T-helper 1 cell (primary cell): ENCODE results near the gene RAD51AP2.
"Not testable (repeated sequence)": the region's sequence is repeated elsewhere in the genome, so short reads cannot be mapped to it uniquely, and the experiment has no call there.

Source experiments
- DNase-seq, 5 donors: peaks; one replicate each; pipeline ENCODE4 v3.0.0-alpha.2; 2012 to 2020

RAD51AP2 gene

DNA sequence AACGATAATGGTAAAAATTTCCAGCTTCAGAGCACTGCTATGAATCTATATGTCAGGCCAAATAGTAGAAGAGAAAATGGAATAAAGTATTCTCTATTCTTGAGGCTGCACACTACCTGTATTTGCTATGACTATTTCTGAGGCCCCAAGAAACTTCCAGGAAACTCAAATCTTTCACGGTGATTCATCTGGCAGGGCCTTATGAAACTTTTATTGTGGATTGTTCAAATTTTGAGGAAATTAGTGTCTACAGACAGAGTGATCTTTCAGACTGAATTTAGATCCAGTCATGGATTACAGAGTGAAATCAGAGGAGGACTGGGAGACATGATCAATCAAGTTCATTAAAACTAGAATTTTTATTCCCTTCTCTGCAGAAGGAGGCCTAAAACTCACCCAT lies 18.2 kb upstream of the RAD51AP2 start:
- DNase-seq, result no peak

DNA sequence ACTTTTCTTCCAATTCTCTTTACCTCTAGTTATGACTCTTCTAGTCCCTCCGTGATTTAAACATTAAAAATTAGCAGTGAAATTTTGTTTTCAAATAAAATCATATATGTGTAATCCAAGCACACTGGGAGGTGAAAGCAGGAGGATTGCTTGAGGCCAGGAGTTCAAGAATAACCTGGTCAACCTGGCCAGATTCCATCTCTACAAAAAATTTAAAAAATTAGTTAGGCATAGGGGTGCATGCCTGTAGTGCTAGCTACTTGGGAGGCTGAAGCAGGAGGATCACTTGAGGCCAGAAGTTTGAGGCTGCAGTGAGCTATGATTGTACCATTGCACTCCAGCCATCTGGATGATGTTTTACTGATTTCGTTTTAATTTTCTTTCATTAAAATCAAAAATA lies 15.3 kb upstream of the RAD51AP2 start:
- DNase-seq, result no peak

DNA sequence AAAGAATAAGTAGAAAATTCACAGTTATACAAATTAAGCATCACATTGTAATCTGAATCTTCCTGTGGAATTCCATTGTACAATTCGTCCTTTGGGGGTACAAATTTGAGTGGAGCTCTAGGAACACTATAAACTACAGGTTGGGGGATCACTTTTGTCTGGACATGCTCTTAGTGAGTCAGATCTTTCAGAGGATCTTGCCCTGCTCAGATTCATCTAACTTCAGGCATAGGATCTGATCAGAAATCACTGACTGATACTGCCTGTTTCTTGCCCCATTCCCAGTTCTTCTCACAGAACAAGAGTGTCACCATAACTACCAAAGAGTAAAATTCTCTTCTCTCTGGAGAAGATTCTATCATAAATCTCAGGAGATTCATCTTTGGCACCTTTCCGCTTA lies 11.5 kb upstream of the RAD51AP2 start:
- no peak for DNase-seq

DNA sequence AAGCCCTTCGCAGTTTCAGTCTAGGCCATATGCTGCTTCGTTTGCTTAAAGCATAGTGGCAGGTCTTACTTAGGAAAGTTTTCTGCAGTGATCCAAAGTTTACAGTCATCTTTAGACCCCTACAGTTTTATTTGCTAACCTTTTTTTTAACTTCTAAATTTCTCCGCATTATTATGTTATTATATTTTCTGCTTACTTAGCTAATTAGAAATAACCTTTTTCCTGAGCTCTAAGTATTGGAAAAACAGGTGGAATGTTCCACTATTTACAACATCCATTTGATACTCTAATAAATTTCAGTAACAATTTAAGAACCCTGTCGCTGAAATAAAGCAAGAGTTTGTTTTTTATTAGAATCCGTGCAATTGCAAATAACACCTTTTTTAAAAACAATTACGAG lies 4.1 kb upstream of the RAD51AP2 start:
- no peak for DNase-seq

DNA sequence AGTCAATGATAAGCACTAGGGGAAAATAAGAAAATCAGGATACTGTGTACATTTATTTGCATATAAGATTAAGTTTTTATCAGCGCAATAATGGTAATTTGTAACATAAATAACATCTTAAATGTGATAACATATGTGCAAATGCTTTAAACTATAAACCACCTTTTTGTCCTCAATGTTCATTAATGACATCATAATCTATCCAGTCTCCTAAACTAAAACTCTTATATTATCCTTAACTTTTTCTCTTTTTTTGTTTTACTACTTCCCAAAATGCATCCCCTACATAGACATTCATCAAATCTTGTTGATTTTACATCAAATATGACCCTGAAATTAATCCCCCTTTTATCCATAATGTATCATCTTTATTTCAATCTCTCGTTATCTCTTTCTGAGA lies 3.4 kb upstream of the RAD51AP2 start:
- no peak for DNase-seq

DNA sequence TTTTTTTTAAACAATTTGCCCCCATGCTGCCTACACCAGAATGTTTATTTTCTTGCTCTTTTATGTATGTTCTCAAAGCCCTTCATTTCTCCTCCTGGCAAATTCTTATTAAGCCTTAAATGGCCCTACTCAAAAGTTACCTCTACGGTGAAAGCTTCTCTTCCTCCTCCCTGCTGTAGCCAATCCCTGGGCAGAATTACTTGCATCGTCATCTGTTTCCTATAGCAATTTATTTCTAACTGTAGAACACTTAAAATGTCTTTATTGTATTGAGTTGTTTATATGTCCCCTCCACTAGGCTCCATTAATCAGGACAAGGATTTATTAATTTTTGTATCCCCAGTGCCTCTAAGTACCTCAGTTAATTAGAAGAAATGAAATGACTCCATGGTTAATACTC lies 2.5 kb upstream of the RAD51AP2 start:
- no peak for DNase-seq

DNA sequence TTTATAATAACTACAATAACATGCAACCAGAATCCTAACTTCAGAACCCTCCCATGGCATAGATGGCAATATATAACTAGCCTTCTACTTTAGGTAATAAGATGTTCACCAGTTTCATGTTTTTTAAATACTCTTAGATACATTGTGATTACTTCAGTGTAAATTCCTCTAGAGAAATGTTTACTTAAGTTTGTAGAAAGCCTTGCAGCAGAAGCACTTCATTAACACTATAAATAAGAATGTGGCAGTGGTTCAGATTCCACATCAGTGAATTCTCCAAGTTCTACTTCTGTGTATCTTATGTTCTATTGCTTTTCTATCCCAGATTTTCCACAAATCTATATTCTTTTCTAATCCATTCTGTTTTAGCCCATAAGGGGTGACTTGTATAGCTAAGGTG lies 1.2 kb upstream of the RAD51AP2 start:
- no peak for DNase-seq

DNA sequence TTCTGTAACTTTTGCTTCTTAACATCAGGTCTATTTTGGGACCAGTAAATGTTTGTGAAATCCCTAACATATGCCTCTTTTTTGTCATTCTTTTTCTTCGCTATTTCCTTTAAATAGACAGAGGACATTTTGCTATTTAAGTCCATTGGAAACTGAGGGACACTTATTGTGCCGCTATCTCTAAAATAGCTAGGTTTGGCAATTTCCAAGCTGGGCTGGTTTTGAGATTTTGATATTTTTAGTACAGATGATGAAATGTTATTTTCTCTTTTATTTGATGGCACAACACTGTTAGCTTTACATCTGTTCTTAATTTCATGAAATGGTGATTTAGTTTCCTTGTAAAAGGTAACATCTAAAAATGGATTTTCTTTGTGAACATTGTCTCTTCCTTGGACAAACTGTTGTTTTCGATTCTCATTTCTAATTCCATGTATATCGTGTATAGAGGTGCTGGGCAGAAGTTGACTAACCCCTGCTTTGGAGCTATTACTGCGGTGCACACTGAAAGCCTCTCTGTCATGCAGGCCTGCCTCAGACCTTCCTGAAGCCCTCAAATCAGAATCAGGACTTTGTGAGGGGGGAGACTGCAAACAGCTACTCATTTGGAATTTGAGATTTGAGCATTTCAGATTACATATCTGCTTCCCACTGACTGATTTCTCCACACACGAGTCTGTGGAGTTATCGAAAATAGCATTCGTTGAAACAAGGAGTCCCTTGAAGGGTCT lies 594 bp downstream of the RAD51AP2 start:
- DNase-seq, result no peak

DNA sequence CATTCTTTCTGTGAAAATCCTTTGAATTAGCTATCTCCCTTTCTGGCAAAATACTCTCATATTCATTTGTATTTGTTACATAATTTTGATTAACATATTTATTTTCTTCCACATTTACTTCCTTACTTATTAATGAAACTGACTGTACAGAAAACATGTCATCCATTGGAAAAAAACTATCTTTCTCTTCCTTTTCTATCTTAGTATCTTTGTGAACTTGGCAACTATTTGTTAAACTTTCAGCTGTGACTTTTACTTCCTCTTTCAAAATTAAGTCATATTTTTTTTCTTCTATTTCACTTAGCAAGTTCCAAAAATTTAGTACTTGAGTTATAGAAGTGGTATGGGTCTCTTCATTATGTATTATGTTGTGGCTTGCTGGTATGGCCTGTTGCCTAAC lies 2.6 kb downstream of the RAD51AP2 start:
- no peak for DNase-seq

DNA sequence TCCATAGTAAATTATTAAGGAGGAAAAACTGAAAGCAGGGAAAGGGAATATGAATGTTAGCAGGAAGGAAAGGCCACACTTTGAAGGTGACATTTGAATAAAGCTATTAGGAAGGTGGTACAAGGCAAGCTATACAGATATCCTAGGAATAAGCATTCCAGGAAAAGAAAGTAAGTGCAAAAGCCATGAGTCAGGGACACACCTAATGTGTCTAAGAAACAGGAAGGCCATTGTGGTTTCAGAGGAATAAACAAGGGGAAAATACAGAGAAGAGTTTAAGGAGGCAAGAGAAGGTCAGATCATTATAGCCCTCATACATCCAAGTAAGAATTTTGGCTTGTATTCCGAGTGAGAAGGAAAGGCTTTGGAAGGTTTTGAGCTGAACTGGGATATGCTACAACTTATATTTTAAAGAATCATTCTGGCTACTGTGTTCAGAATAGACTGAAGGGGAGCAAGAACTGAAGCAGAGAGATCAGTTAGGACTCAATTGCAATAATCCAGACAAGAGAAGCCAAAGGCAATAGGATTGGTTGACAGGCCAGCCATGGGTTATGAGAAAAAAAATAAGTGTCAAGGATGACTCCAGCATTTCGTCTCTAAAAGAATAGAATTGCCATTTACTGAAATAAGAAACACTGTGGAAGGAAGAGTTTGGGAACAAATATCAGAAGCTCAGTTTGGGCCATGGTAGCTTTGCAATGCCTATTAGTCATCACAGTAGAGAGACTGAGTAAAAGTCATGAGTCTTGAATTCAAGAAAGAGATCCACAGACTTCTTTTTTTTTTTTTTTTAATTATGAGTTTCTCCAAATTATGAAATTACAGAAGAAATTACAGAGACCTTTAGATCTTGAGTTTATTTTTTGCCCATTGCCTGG lies 11.3 kb downstream of the RAD51AP2 start:
- DNase-seq, result no peak

DNA sequence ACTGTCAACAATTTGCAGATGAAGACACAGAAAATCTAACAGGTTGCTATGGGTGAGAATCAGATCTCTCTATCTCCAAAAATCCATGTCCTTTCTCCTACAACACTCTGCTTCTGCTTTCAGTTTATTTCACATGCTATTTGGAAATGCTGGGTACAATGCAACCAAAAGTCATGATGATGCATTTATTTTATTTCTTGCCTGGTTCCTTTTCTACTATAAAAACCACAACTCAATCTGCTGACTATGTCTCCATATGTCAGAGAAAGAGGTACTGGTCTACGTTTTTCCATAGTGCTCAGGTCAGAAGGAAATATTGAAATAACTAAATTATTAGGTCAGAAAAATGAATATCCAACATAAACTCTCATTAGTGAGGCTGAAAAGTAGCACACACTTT lies 20.5 kb downstream of the RAD51AP2 start:
- no peak for DNase-seq

DNA sequence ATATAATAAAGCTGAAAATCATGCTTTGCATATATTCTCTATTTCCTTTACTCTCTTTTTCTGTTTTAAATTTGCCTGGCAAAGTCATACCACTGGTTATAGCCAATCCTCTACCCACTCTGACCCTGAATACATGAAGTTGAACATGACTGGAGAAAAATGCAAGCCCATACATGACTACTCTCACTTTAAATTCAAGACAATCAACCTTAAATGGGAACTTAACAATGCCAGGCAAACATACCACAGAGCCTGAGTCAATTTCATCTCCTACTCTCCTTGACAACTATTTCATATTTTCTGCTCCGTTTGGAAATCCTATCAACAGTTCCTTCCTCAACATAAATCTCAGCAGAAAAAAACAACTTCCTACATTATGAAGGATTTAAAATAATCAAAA lies 22.6 kb downstream of the RAD51AP2 start:
- DNase-seq, result no peak

DNA sequence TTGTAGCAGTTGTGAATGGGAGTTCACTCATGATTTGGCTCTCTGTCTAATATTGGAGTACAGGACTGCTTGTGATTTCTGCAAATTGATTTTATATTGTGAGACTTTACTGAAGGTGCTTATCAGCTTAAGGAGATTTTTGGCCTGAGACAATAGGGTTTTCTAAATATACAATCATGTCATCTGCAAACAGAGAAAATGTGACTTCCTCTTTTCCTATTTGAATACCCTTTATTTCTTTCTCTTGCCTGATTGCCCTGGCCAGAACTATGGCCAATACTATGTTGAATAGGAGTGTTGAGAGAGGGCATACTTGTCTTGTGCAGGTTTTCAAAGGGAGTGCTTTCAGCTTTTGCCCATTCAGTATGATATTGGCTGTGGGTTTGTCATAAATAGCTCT lies 28.1 kb downstream of the RAD51AP2 start:
- DNase-seq, result not testable (repeated sequence)

DNA sequence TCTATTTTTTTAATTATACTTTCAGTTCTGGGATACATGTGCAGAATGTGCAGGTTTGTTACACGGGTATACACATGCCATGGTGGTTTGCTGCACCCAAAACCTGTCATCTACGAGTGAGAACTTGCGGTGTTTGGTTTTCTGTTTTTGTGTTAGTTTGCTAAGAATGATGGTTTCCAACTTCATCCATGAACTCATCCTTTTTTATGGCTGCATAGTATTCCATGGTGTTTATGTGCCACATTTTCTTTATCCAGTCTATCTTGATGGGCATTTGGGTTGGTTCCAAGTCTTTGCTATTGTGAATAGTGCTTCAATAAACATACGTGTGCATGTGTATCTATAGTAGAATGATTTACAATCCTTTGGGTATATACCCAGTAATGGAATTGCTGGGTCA lies 29.6 kb downstream of the RAD51AP2 start:
- not testable (repeated sequence) for DNase-seq

DNA sequence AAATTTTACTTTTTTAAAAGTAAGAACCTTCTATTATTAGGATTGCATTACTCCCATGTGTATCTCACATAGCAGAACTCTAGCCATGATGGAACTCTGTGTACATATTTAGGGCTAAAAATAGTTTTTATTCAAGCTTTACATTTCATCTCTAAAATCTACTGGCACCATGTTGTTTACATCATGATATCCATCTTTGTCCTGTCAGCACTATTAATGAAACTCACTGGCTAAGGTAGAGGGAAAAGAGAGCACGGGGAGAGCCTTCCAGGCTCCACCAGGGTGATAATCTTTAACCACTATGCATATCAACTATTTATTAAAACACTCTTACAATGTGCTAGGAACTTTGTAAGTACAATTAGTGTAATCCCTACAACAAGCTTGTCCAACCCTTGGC lies 34.7 kb downstream of the RAD51AP2 start:
- DNase-seq, result no peak

DNA sequence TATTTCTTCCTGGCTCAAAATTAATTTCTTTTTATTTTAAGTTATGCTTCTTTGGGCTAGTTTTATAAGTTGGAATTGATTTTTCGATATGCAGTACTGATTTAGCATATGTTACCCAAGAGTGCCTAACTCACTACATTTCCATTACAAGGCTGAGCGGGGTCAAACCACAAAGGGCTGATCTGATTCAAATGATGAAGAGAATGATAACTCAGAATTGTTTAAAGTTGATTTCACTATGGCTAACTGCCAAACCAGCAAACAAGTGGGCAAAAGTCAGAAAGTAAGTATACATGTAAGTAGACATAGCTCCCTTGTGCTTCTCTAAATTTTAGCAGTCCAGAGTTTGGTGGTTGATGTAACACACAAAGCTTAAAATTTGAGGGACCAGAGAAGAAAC lies 35.6 kb downstream of the RAD51AP2 start:
- DNase-seq, result no peak

DNA sequence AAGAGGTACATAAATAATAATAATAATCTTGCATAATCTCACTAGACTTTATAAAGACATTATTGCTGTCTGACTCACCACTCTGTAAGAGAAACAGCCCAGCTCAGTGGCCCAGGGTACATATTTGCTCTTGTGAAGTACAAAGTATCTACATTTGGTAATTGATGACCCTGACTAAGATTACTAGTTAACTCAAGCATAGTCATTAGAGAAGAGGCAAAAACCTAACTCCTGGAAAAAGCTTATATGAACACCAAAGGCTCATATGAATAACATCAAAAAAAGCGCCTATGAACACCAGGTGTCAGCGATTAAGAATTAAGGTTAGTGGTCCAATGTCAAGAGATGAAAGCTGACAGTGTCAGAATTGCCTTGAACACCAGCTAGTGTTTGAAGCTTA lies 38.4 kb downstream of the RAD51AP2 start:
- DNase-seq, result no peak

DNA sequence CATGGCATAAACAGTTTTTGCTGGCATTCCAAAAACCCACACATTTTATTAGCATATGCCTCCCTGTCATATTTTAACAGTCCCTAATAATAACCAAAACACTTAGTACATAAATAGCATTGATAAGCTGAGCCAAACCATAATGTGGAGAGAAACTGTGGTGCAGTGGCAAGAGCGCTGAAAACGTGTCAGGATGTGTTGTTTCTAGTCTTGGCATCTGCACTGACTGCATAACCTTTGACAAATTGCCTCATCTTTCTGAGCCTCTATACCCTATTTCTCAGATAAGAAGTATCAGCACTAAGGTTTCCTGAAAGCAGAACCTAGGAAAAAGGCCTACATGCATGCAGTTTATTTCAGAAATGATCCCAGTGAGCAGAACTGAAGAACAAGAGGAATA lies 41.4 kb downstream of the RAD51AP2 start:
- DNase-seq, result no peak

DNA sequence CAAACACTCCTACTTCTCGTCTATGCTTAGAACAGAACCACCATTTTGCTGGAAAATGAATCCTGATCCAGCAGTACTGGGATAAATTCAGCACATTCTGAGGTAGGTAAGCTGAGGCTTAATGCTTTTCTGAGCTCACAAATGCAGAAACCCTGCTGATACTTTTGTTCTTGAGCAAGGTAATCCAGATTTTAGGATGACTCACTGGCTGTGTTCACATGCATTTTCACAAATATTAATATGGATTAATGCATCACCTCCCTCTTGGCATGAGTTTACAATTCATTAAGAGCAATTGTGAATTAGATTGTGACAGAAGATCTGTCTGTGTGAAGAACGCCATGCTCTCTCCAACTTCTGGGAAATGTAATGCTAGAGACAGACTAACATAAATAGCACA lies 42.2 kb downstream of the RAD51AP2 start:
- DNase-seq, result no peak

DNA sequence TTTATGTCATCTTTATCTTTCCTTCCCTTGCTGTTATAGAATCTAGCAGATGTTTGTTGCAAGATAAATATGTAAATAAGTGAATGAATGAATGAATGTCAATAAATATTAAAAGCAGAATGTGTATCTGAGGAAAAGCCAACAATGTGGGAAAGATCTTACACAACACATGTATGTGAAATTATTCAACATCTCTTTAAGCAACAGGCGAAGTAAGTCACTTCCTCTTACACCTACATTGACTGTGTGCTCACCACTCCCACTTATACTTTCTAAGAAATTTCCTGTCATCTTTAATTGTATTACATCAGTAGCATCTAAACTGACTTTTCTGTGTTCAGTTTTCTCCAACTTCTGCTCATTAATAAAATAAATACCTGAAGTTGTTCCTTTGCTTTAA lies 43.0 kb downstream of the RAD51AP2 start:
- no peak for DNase-seq

DNA sequence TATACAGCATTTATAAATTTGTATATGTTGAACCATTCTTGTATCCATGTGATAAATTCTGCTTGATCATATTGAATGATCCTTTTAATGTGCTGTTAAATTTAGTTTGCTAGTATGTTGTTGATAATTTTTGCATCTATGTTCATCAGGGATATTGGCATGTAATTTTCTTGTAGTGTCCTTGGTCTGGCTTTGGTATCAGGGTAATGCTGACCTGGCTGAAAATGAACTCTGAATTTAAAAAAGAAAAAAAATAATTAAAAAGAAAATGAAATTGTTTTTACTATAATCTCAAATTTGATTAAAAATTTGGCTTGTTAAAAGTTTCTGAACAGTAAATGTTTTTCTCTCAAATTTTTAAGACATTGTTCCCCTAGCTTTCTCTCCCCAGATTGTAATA lies 46.3 kb downstream of the RAD51AP2 start:
- no peak for DNase-seq

DNA sequence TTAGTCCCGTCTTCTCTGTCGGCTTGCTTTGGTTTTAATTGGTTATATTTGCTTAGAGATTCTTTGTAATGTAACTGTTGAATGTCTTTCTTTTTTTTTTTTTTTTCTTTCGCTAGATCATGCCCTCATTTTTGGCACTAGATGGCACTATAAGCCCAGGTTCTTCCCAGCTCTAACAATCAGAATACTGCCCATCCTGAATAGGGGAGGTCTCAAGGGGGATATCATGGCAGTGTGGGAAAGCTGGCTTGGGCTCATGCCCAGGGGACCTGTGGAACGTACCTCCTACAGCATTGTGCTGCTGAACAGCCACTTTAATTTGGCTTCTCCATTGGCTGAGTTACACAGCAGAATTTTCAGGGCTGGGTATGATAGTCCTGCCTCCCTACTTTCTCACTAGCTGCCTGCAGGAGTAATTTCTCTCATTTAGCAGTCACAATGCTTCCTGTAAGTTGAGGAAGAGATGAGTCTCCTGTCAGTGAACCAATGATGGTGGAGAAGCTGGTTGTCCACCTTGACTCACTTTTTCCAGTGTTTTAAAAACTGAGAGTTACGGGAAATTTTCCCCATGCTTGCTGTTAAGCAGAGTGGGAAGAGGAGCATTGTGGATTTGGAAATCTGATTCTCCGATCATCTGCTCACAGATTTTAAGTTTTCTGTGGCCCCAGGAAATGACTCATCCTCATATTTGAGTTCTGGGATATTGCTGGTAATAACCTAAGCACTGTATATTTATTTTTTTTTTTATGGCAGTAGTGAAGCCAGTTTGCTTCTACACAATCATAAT lies 47.2 kb downstream of the RAD51AP2 start:
- no peak for DNase-seq

DNA sequence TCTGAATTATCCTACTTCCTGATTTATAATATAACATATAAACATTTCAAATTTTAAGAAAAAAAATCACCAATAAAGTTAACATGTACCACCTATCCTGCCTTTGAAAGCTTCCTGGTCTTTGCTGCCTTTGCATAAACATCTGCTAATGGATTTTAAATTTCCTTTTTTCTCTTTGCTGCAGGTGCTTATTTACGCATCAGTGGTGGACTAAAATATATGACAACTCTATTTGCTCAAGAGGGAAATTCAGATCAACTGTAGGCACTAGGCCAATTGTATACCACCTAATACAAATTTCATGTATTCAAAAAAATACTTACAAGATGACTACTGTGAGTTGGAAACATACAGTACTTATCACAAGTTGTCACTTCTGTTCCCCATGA lies 57.2 kb downstream of the RAD51AP2 start:
- DNase-seq, result no peak
